ENCODE measurements around the gene PILRB. TPM values are rescaled to one million over a fixed set of nuclear protein-coding genes. Genes with fewer than 3 reads are reported as not detected.

PILRB gene
- total RNA-seq, 4 donors from 2014 or later = 80.0 to 239 (median 113) TPM

- Histone ChIP-seq H3K4me1 (no peaks in the 10 kb centered on the region), H3K27me3 (no peaks in the 10 kb centered on the region), H3K27ac (no peak overlapping the region), H3K9me3 (no peaks in the 10 kb centered on the region), H3K36me3 (peaks cover 0 to 56% (median 23%) of the 10 kb centered on the region in 4 donors), H3K4me3 (no peak overlapping the region)
- intact Hi-C loops (cut with DNase I; ENCODE audit: low total_unique reads) = no loop called here
- no peak for DNase-seq
- in situ Hi-C loops (cut with MboI; ENCODE audit: low pct_ligation_motif_present in 1 of 4, low pct_unique_long_range_greater_than_20kb in 1 of 4, low sequenced_read_pairs in 3 of 4) = no loop called here
- TF ChIP-seq EP300 (IDR thresholded peaks at IDR 0.05; ENCODE audit: low read depth) (no peak), POLR2A (IDR thresholded peaks at IDR 0.05) (no peak), CTCF (IDR thresholded peaks at IDR 0.05) (no peak), POLR2AphosphoS5 (IDR thresholded peaks at IDR 0.05) (no peak)
- WGBS, 2 donors (ENCODE audit: low coverage in 1 of 2) = 73% methylated on average over 4 of the region's 6 CpGs; no CpG with 5 or more reads in 1 of the 2 donors
These were observed 4.1 kb upstream of the PILRB start for GRCh38 chr7:100353685-100354330.

GRCh38 chr7:100356416-100357068 is 1.4 kb upstream of the PILRB start:
- WGBS, 2 donors (ENCODE audit: low coverage in 1 of 2) = 86% methylated on average over 8 of the region's 8 CpGs; no CpG with 5 or more reads in 1 of the 2 donors
- intact Hi-C loops (cut with DNase I; ENCODE audit: low total_unique reads) (no loop called here), in situ Hi-C loops (cut with MboI; ENCODE audit: low pct_ligation_motif_present in 1 of 4, low pct_unique_long_range_greater_than_20kb in 1 of 4, low sequenced_read_pairs in 3 of 4) (no loop called here)
- no peak for DNase-seq
- no peaks in the 10 kb centered on the region for H3K27me3 ChIP-seq
- no peak overlapping the region for H3K27ac ChIP-seq
- TF ChIP-seq EP300 (IDR thresholded peaks at IDR 0.05; ENCODE audit: low read depth) (no peak), CTCF (IDR thresholded peaks at IDR 0.05) (no peak), POLR2A (IDR thresholded peaks at IDR 0.05) (no peak), POLR2AphosphoS5 (IDR thresholded peaks at IDR 0.05) (no peak)
- H3K36me3 ChIP-seq = peaks cover 0 to 63% (median 31%) of the 10 kb centered on the region in 4 donors
- H3K4me1 ChIP-seq = no peaks in the 10 kb centered on the region
- no peaks in the 10 kb centered on the region for H3K9me3 ChIP-seq
- no peak overlapping the region for H3K4me3 ChIP-seq

- no peaks in the 10 kb centered on the region for H3K27me3 ChIP-seq
- intact Hi-C loops (cut with DNase I; ENCODE audit: low total_unique reads) (no loop called here), in situ Hi-C loops (cut with MboI; ENCODE audit: low pct_ligation_motif_present in 1 of 4, low pct_unique_long_range_greater_than_20kb in 1 of 4, low sequenced_read_pairs in 3 of 4) (no loop called here)
- no peak for TF ChIP-seq EP300 (IDR thresholded peaks at IDR 0.05; ENCODE audit: low read depth)
- no peak for TF ChIP-seq CTCF (IDR thresholded peaks at IDR 0.05)
- TF ChIP-seq POLR2A (IDR thresholded peaks at IDR 0.05) = no peak
- TF ChIP-seq POLR2AphosphoS5 (IDR thresholded peaks at IDR 0.05) = no peak
- no peaks in the 10 kb centered on the region for H3K9me3 ChIP-seq
- H3K4me1 ChIP-seq = no peaks in the 10 kb centered on the region
- DNase-seq = no peak
- no peak overlapping the region for H3K27ac ChIP-seq
- WGBS, 2 donors (ENCODE audit: low coverage in 1 of 2) = 97% methylated on average over 6 of the region's 6 CpGs; no CpG with 5 or more reads in 1 of the 2 donors
- H3K36me3 ChIP-seq = peaks cover 0 to 68% (median 34%) of the 10 kb centered on the region in 4 donors
- no peak overlapping the region for H3K4me3 ChIP-seq
These were observed 771 bp upstream of the PILRB start for GRCh38 chr7:100357131-100357561.

- H3K9me3 ChIP-seq = no peaks in the 10 kb centered on the region
- H3K4me1 ChIP-seq = no peaks in the 10 kb centered on the region
These were observed 918 bp downstream of the PILRB start for GRCh38 chr7:100358857-100359212.

More at GRCh38 chr7:100358857-100359212, 918 bp downstream of the PILRB start:
- Histone ChIP-seq H3K27ac (no peak overlapping the region), H3K4me3 (no peak overlapping the region), H3K27me3 (no peaks in the 10 kb centered on the region), H3K36me3 (peaks cover 0 to 74% (median 37%) of the 10 kb centered on the region in 4 donors)
- WGBS, 2 donors (ENCODE audit: low coverage in 1 of 2) = 93% methylated on average over 8 of the region's 8 CpGs; no CpG with 5 or more reads in 1 of the 2 donors
- DNase-seq = no peak
- intact Hi-C loops (cut with DNase I; ENCODE audit: low total_unique reads) = no loop called here
- in situ Hi-C loops (cut with MboI; ENCODE audit: low pct_ligation_motif_present in 1 of 4, low pct_unique_long_range_greater_than_20kb in 1 of 4, low sequenced_read_pairs in 3 of 4) = no loop called here
- TF ChIP-seq POLR2AphosphoS5 (IDR thresholded peaks at IDR 0.05) (no peak), CTCF (IDR thresholded peaks at IDR 0.05) (no peak), EP300 (IDR thresholded peaks at IDR 0.05; ENCODE audit: low read depth) (no peak)

All from transverse colon (tissue), 4 donors.